HepG2 (cell line): ENCODE results near the gene LAX1. TPM values are rescaled to one million over a fixed set of nuclear protein-coding genes. Genes with fewer than 3 reads are reported as not detected.

Experiments
- ATAC-seq: fragments of 200-7000 bp; cut with Tn5 transposase; 3 replicates; pipeline ENCODE4 v1.9.1; 2020; ENCODE audit warnings: mild to moderate bottlenecking, moderate library complexity
- BruUV-seq: library from RNA; stranded (reverse); fragments of 400-500 nt; replicated peaks from 2 replicates; lab custom pipeline; 2021; lab: Mats Ljungman, UMichigan
- CTCF ChIA-PET: fragments of 300-600 bp; formaldehyde crosslinking; extraction: SDS; loops from one replicate; lab custom pipeline; 2021; ENCODE audit warnings: low total read pairs, inconsistent platforms, low intra/inter-chr PET ratio; lab: Yijun Ruan, JAX
- POLR2A ChIA-PET: fragments of 350-600 bp; sonication (Branson Sonifier 250); formaldehyde crosslinking; loops from one replicate; lab custom pipeline; 2020; ENCODE audit warnings: antibody characterized with exemption, inconsistent platforms; lab: Yijun Ruan, JAX
- DNase-seq: peaks from one replicate; pipeline ENCODE4 v3.0.0-alpha.2; 2015; ENCODE audit warnings: low spot score
- FAIRE-seq: peaks from 3 replicates; lab custom pipeline; 2011; peaks lifted over from hg19 to GRCh38; lab: Jason Lieb, UNC
- H2AFZ ChIP-seq: one replicate; pipeline ENCODE4 v1.6.1; 2011; ENCODE audit warnings: low read length, inconsistent platforms
- H3K27ac ChIP-seq: fragments of 300-600 bp; 3 replicates; pipeline ENCODE4 v1.8.0; 2011; ENCODE audit warnings: mixed run types, mild to moderate bottlenecking, mixed read lengths, low read length, inconsistent platforms; ENCODE audit not compliant: insufficient read depth; ENCODE audit errors: extremely low read length
- H3K27me3 ChIP-seq, 2 experiments: fragments of 200-600 bp in 1 of 2; 2 replicates in 1 of 2; 3 replicates in 1 of 2; pipeline versions ENCODE4 v1.6.0 to v1.8.0; 2011; ENCODE audit warnings: low read length in 2 of 2, mild to moderate bottlenecking in 2 of 2, moderate library complexity in 2 of 2, inconsistent platforms in 1 of 2; ENCODE audit not compliant: insufficient read depth in 2 of 2, control insufficient read depth in 1 of 2
- H3K36me3 ChIP-seq, 2 experiments: fragments of 200-600 bp in 1 of 2; replicated peaks in 1 of 2; 2 replicates in 1 of 2; 3 replicates in 1 of 2; pipeline versions ENCODE4 v1.5.1 to v1.8.0; 2011; ENCODE audit warnings: low read length in 2 of 2, inconsistent platforms in 1 of 2; ENCODE audit not compliant: insufficient read depth in 2 of 2, control insufficient read depth in 1 of 2
- H3K4me1 ChIP-seq: 2 replicates; pipeline ENCODE4 v1.5.1; 2012; ENCODE audit warnings: low read length, inconsistent platforms; ENCODE audit not compliant: insufficient read depth
- H3K4me2 ChIP-seq: 2 replicates; pipeline ENCODE4 v1.6.0; 2011; ENCODE audit warnings: low read depth, low read length, inconsistent platforms
- H3K4me3 ChIP-seq, 3 experiments: fragments of 200-600 bp in 1 of 3; sonication (generic), shearing (Covaris generic) in 1 of 3; replicated peaks in 1 of 3; 2 replicates each; pipeline ENCODE4 v1.5.1; 2011 to 2016; ENCODE audit warnings: low read length in 3 of 3, inconsistent platforms in 2 of 3, low read depth in 2 of 3, mild to moderate bottlenecking in 2 of 3, control low read depth in 1 of 3, mixed read lengths in 1 of 3; ENCODE audit not compliant: insufficient read depth in 1 of 3
- H3K79me2 ChIP-seq: one replicate; pipeline ENCODE4 v1.6.1; 2011; ENCODE audit warnings: low read length, inconsistent platforms; ENCODE audit not compliant: insufficient read depth
- H3K9ac ChIP-seq: 2 replicates; pipeline ENCODE4 v1.6.0; 2011; ENCODE audit warnings: mild to moderate bottlenecking, low read depth, low read length, inconsistent platforms; ENCODE audit not compliant: insufficient read depth
- H3K9me3 ChIP-seq: 2 replicates; pipeline ENCODE4 v1.5.1; 2012; ENCODE audit warnings: mild to moderate bottlenecking, low read length
- H4K20me1 ChIP-seq: 2 replicates; pipeline ENCODE4 v1.6.0; 2011; ENCODE audit warnings: inconsistent platforms, mild to moderate bottlenecking, low read length, moderate library complexity; ENCODE audit not compliant: insufficient read depth
- CCDC6 ChIP-seq: sonication (generic); formaldehyde crosslinking; IDR thresholded peaks from 2 replicates; pipeline ENCODE4 v1.8.1; 2022; ENCODE audit warnings: mild to moderate bottlenecking, missing genetic modification reagents, moderate library complexity
- HOXA3 ChIP-seq: sonication (generic); formaldehyde crosslinking; IDR thresholded peaks from 2 replicates; pipeline ENCODE4 v1.5.0; 2020; ENCODE audit warnings: missing genetic modification reagents
- KAT2B ChIP-seq: fragments of 150-350 bp; IDR thresholded peaks from 2 replicates; pipeline ENCODE4 v1.6.1; 2014; ENCODE audit warnings: low read depth, low read length, borderline replicate concordance
- KDM1A ChIP-seq: IDR thresholded peaks from 2 replicates; pipeline ENCODE4 v1.6.1; 2016; ENCODE audit warnings: missing compliant biosample characterization
- SMAD9 ChIP-seq: sonication (generic); formaldehyde crosslinking; IDR thresholded peaks from 2 replicates; pipeline ENCODE4 v1.5.1; 2020; ENCODE audit warnings: mild to moderate bottlenecking, missing genetic modification reagents
- SNAPC4 ChIP-seq: sonication (generic); formaldehyde crosslinking; IDR thresholded peaks from 2 replicates; pipeline ENCODE4 v1.4.0; 2020; ENCODE audit warnings: mild to moderate bottlenecking, missing genetic modification reagents
- YEATS2 ChIP-seq: sonication (generic); formaldehyde crosslinking; IDR thresholded peaks from 2 replicates; pipeline ENCODE4 v1.4.0; 2020; ENCODE audit warnings: missing genetic modification reagents, borderline replicate concordance
- ZNF260 ChIP-seq: sonication (generic); formaldehyde crosslinking; IDR thresholded peaks from 2 replicates; pipeline ENCODE4 v1.4.0; 2020; ENCODE audit warnings: missing genetic modification reagents, low read depth, mild to moderate bottlenecking, borderline replicate concordance
- ZNF296 ChIP-seq: sonication (generic); formaldehyde crosslinking; conservative IDR thresholded peaks from 2 replicates; pipeline ENCODE4 v1.5.0; 2020; ENCODE audit warnings: mild to moderate bottlenecking, missing genetic modification reagents
- ZNF572 ChIP-seq: sonication (generic); formaldehyde crosslinking; IDR thresholded peaks from 2 replicates; pipeline ENCODE4 v1.5.1; 2020; ENCODE audit warnings: mild to moderate bottlenecking, missing genetic modification reagents
- ZNF589 ChIP-seq: sonication (generic); formaldehyde crosslinking; conservative IDR thresholded peaks from 2 replicates; pipeline ENCODE4 v1.8.0; 2022; ENCODE audit warnings: mild to moderate bottlenecking, moderate library complexity, missing genetic modification reagents
- ZNF713 ChIP-seq: sonication (generic); formaldehyde crosslinking; IDR thresholded peaks from 2 replicates; pipeline ENCODE4 v1.4.0; 2020; ENCODE audit warnings: mild to moderate bottlenecking, missing genetic modification reagents
- ZNF746 ChIP-seq: sonication (generic); formaldehyde crosslinking; IDR thresholded peaks from 2 replicates; pipeline ENCODE4 v1.8.0; 2022; ENCODE audit warnings: mild to moderate bottlenecking, missing genetic modification reagents
- WGBS: methylation state at CpG from one replicate; pipeline ENCODE4 v1.1.6; 2017; ENCODE audit warnings: low lambda C conversion rate; 5-methylcytosine and 5-hydroxymethylcytosine counted together
- in situ Hi-C: cut with HindIII; loops from 2 replicates; pipeline ENCODE4 v1.10.0; 2017; ENCODE audit warnings: low pct_unique_long_range_greater_than_20kb; ENCODE audit not compliant: extremely low pct_ligation_motif_present
- intact Hi-C: fragments of 100-400 bp; cut with micrococcal nuclease; formaldehyde crosslinking; loops from one replicate; pipeline ENCODE4 v1.10.0; 2022; ENCODE audit not compliant: unreplicated experiment
- polyA plus RNA-seq, 8 experiments: library from polyadenylated mRNA; depleted of rRNA in 3 of 8; stranded (reverse) in 7 of 8; unstranded in 1 of 8; fragments of >200 nt; fragmentation: Illumina TruSeq in 4 of 8; extraction: Trizol in 4 of 8; gene quantifications; 2 replicates each; pipeline versions ENCODE4 v1.2.1 to v1.2.3, GENCODE V29; 2011 to 2016; ENCODE audit warnings: low read depth in 4 of 8, missing spikeins in 1 of 8, mixed read lengths in 1 of 8; ENCODE audit not compliant: insufficient read depth in 1 of 8
- total RNA-seq, 5 experiments: library from RNA; depleted of rRNA; stranded (reverse); fragments of >200 nt; fragmentation: Illumina TruSeq; extraction: Trizol; gene quantifications; 2 replicates each; pipeline ENCODE4 v1.2.3, GENCODE V29; 2016; ENCODE audit warnings: low read depth in 1 of 5
- TF ChIP-seq, protein P1 (sequence below): sonication (generic); formaldehyde crosslinking; IDR thresholded peaks from 2 replicates; pipeline ENCODE4 v1.4.0; 2020; ENCODE audit warnings: missing genetic modification reagents, mild to moderate bottlenecking, borderline replicate concordance

The LAX1 gene
- total and polyA plus RNA-seq, 2 of the 13 experiments (the other 11 are each of a cell fraction or from before 2014, with no cell fraction given): not detected

DNA sequence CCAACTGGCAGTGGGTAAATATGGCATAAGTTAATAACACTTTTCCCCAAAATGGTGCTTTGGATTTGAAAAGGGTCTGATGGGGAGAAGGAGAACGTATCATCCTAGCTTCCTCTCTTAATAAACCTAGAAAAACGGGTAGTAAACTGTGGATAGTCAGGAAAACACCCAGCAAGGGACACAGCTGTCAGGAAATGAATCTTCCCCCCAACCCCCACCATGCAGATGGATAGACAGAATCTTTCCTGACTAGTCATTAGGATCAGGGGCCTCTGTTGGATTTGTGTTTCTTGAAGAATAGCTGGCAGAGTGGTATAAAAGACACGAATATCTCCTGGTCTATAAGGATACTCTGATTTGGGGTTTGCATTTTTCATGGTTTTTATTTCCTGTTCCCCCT, 22.5 kb upstream of the LAX1 start:
- no peaks in the 10 kb centered on the region for H3K9me3 ChIP-seq
- FAIRE-seq: no peak
- ChIA-PET CTCF (no interaction called here), POLR2A (no interaction called here)
- DNase-seq: no peak
- no peak overlapping the region for H3K4me3 ChIP-seq
- H3K27me3 ChIP-seq: no peaks in the 10 kb centered on the region
- no peak for TF ChIP-seq KAT2B
- no peak for TF ChIP-seq ZNF713 (CRISPR knock-in tag)
- TF ChIP-seq YEATS2 (CRISPR knock-in tag): no peak
- no peak for TF ChIP-seq ZNF746 (CRISPR knock-in tag)
- no peak for TF ChIP-seq CCDC6
- no peak for TF ChIP-seq ZNF589 (CRISPR knock-in tag)
- TF ChIP-seq ZNF296 (CRISPR knock-in tag): no peak
- no peak for TF ChIP-seq ZNF572 (CRISPR knock-in tag)
- TF ChIP-seq SMAD9: no peak
- no peak for TF ChIP-seq SNAPC4 (CRISPR knock-in tag)
- TF ChIP-seq, protein P1, sequence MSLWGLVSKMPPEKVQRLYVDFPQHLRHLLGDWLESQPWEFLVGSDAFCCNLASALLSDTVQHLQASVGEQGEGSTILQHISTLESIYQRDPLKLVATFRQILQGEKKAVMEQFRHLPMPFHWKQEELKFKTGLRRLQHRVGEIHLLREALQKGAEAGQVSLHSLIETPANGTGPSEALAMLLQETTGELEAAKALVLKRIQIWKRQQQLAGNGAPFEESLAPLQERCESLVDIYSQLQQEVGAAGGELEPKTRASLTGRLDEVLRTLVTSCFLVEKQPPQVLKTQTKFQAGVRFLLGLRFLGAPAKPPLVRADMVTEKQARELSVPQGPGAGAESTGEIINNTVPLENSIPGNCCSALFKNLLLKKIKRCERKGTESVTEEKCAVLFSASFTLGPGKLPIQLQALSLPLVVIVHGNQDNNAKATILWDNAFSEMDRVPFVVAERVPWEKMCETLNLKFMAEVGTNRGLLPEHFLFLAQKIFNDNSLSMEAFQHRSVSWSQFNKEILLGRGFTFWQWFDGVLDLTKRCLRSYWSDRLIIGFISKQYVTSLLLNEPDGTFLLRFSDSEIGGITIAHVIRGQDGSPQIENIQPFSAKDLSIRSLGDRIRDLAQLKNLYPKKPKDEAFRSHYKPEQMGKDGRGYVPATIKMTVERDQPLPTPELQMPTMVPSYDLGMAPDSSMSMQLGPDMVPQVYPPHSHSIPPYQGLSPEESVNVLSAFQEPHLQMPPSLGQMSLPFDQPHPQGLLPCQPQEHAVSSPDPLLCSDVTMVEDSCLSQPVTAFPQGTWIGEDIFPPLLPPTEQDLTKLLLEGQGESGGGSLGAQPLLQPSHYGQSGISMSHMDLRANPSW (CRISPR knock-in tag): no peak
- no peak for TF ChIP-seq KDM1A (CRISPR knock-in tag)
- no peak for TF ChIP-seq ZNF260 (CRISPR knock-in tag)
- no peak for TF ChIP-seq HOXA3 (CRISPR knock-in tag)
- in situ Hi-C loops (no loop called here), intact Hi-C loops (no loop called here)
- no TSS peak for BruUV-seq
- no peak overlapping the region for H3K4me2 ChIP-seq
- 72% methylated on average over 3 of the region's 3 CpGs for WGBS
- peaks cover 0 to 2% of the 10 kb centered on the region in 2 experiments; a peak in 1 of 5 replicates for H3K36me3 ChIP-seq
- no peak overlapping the region for H3K27ac ChIP-seq
- H4K20me1 ChIP-seq: no peaks in the 10 kb centered on the region
- no peaks in the 10 kb centered on the region for H3K4me1 ChIP-seq
- no peak for ATAC-seq
- H3K79me2 ChIP-seq: no peaks in the 10 kb centered on the region
- H2AFZ ChIP-seq: no peak overlapping the region
- no peak overlapping the region for H3K9ac ChIP-seq
